Stomach (tissue), 4 donors: Measurements from ENCODE around the gene PIAS3.

Experiments used
- CTCF ChIP-seq, 7 experiments: fragments of 450-650 bp in 4 of 7; fragments of 200-600 bp in 3 of 7; sonication (generic) in 3 of 7; IDR thresholded peaks; one replicate each; pipeline ENCODE4 v1.5.1; 2016 to 2019; ENCODE audit warnings: antibody characterized with exemption in 7 of 7, control low read depth in 2 of 7, mild to moderate bottlenecking in 1 of 7
- POLR2A ChIP-seq, 4 donors: fragments of 450-650 bp; IDR thresholded peaks; one replicate each; pipeline ENCODE4 v1.6.1; 2016; ENCODE audit warnings: antibody characterized with exemption in 4 of 4, control low read depth in 2 of 4, mild to moderate bottlenecking in 1 of 4, moderate library complexity in 1 of 4
- POLR2AphosphoS5 ChIP-seq, 3 donors: sonication (generic); formaldehyde crosslinking; IDR thresholded peaks; one replicate each; pipeline ENCODE4 v1.6.1; 2016; ENCODE audit warnings: antibody characterized with exemption in 3 of 3

- peak in 1 of 7 experiments; percentile 25 for TF ChIP-seq CTCF (IDR thresholded peaks at IDR 0.05)
- TF ChIP-seq POLR2AphosphoS5 (IDR thresholded peaks at IDR 0.05) = no peak
- no peak for TF ChIP-seq POLR2A (IDR thresholded peaks at IDR 0.05)
Measured at GRCh38 chr1:145849356-145850160, 9.3 kb downstream of the PIAS3 start.
